T1000 (cell line): ENCODE data around the gene SPINK8.
"Not testable (repeated sequence)": the region's sequence is repeated elsewhere in the genome, so short reads cannot be mapped to it uniquely, and the experiment has no call there.

Experiments used
- DNase-seq: peaks from one replicate; lab custom pipeline; 2025; ENCODE audit warnings: mixed read lengths; lab: John Stamatoyannopoulos, UW

SPINK8 gene

DNA sequence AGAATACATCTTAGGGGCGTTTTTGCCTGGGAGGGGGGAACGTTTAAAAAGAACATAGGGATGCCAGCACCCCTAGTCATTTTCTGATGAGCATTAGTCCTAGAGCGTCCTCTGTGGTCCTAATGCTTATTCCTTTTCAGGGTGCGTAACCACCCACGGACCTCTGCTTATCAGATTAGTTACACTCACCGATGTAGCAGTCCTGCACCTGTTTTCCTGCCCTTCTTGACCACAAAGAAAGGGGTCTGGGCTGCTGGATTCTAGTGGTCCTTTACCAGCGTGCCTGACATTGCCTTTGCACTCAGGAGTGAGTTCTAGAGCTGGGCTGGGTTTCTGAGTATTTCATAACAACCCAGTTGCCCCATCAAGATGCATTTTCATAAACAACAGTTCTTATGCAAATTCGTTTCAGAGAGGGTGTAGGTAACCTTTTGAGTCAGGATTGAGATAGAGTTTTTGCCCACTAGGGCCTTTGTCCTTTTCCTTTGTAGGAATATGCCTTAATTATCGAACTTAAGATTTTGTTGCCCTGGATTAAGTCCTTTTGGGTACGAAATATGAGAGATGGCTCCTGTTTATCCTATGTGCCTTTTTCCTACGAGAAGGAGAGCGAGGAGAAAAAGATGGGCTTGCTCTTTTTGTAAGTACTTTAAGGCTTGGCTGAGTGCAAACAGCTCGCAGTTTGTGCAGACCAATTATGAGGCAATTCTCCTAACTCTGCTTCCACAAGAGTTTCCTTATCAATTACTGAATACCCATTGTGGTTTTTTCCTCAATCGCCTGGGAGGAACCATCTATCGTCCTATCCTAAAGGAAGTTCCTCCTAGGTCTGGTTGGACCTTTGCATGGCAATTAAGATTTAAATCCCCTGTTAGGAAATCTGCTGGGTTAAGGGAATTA, at the start of gene SPINK8:
Gene SPINK8 (minus strand): TSS at position 316 of the 900 bp plus-strand sequence. CDS start 5,320 bp downstream, outside the sequence.
- not testable (repeated sequence) for DNase-seq

DNA sequence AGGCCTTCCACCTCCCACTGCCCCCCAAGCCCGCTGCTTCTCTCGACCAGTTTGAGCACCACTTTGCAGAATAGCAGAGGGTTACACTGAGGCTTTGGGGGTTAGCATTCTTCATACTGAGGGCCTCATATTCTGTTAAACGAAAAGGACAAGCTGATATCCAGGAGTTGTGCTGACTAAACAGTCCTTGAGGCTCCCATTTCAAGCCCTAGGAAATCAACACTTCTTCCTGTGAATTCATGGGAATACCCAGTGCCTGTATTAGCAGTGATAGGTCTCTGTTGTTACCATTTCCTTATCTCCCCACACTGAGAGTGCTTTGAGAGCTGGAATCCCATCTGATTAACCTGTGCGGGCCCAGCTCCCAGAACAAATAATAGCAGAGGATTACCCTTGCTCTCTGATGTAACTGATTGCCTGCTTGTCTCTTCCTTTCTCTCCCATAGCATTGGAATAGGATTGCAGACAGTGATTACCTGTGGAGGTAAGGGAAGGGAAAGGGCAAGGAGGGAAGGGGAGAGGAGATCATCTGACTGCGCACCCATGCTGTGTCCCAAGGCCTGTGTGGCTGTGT, 39.5 kb upstream of the SPINK8 start:
- no peak for DNase-seq

DNA sequence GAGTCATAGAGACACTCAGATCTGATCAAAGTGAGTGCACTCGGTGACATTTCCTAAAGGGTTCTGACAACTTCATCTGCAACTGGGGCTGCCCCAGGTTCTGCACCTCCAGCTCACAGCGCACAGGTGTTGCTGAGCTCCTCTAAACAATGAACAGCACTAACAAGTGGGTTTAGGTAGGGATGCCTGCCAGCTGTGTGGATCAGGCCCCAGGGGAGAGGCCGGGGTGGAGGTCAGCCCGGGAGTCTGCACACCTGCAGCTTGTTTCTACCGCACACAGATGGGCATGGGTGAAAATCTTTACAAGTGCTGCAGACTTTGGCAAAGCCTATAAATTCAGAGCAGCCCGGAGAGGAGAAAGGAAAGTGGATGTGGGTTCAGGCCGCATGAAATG, 38.9 kb upstream of the SPINK8 start:
- DNase-seq, result no peak

DNA sequence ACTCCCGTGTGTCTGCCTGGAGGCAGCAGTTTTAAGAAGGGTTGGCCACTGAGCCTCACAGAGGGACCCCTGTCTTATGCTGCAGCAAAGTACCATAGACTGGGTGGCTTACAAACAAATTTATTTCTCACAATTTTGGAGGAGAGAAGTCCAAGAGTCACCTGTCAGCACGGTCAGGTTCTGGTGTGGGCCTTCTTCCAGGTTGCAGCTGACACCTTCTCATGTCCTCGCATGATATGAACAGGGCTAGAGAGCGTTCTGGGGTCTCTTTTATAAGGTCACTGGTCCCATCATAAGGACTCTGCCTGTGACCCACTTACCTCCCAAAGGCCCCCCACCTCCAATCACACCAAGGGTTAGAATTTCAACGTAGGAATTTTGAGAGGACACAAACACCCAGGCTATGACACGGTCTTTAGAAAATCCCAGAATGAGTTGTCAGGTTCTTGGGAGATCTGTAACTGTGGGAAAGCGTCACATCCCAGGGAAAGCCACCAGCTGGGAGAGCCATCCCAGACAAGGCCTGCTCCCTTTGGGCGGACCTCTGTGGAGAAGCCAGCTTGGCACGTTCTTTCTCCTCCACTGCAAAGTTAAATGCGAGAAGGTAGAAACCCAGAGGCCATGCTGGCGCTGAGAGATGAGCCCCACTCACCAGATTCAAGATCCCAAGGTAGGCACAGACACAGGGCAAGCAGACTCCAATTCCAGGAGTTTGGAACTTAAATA, 38.4 kb upstream of the SPINK8 start, which contains the start of gene FBXW12:
Gene FBXW12 (plus strand): TSS at position 569 of the 726 bp plus-strand sequence. CDS start 549 bp downstream, outside the sequence.
- DNase-seq, result no peak

DNA sequence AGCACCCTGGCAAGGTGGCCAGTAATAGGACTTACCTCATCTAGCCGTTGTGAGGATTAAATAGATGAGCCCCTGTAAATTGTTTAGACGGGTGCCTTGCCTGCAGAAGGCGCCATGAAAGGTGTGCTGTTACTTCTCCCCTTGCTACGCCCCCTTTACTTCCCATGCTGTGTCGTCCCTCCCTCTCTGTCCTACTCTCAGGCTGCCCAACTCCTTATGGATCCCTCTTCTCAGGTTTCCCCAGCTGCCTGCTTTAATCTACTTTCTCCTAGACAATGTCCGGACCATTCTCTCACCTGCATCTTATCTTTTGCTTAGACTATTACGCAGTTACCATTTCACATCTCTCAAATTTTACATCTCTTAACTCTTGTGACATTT, 36.9 kb upstream of the SPINK8 start:
- no peak for DNase-seq

DNA sequence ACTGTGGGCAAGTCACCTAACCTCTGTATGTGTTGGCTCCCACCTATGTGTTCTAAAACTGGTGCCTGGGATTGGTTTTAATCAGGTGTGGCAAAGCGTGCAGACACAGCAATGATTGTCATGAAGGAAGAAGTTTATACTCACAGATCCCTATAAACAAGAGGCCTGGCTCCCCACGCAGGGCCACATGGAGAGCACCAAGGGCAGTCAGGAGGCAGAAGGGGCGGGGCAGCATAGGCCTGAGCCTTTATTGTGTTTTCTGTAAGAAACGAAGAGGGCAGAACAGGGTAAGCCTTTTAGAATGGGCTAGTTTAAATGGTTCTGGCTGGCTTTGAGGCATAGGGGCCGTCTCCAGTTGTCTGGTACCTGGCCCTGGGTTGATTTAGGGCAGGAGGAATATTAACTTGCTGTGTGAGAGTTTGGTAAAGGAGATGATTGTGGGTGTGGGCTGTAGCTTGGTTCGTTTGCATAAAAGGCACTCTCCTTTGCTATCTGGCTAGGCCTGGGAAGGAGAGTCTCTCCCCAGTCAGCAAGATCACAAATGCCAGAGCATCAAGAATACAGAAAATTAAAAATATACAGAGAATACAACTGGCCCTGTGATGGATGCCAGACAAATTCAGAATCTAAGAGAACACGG, 36.4 kb upstream of the SPINK8 start:
- no peak for DNase-seq

DNA sequence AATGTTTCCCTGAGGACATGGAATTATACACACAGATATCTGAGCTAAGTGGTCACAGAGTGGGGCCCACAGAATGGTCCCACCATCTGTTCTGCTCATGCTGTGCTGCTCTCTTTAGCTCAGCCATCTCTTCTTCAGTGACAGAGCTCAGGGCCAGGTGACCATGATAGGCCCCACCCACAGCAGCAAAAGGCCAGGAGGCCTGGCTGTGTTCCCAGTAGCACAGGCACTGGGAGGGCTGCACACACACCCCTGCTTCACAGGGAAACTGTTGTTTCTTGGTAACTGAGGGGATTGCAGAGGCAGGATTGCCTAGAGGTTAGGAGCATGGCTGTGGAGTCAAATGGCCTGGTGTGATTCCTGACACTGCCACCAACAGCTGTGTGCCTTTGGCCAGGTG, 33.7 kb upstream of the SPINK8 start:
- no peak for DNase-seq

DNA sequence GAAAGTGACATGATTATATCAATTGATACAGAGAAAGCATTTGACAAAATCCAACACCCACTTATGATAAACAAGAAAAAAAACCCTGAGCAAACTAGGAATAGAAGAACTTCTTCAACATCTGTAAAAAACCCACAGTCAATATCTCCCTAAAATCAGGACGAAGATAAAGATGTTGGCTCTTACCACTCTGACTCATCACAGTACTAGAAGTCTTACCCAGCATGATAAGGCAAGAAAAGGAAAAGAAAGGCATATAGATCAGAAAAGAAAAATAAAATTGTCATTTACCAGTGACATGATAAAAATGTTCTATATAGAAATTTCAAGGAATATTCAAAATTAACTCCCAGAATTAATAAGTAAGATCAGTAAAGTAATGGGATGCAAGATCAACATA, 31.4 kb upstream of the SPINK8 start:
- DNase-seq, result no peak

DNA sequence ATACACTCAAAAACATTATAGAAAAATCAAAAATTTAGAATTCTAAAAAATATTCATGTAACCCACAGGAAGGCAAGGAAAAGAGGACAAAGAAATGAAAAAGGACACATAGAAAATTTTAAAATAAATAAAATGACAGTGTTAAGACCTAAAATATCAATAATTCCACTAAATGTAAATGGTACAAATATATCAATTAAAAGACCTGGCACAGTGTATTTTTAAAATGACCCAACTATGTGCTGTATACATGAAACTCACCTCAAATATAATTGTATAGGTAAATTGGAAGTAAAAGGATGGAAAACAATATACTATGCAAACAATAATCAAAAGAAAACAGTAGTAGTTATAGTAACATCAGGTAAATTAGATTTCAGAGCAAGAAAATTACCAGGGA, 28.5 kb upstream of the SPINK8 start:
- no peak for DNase-seq

DNA sequence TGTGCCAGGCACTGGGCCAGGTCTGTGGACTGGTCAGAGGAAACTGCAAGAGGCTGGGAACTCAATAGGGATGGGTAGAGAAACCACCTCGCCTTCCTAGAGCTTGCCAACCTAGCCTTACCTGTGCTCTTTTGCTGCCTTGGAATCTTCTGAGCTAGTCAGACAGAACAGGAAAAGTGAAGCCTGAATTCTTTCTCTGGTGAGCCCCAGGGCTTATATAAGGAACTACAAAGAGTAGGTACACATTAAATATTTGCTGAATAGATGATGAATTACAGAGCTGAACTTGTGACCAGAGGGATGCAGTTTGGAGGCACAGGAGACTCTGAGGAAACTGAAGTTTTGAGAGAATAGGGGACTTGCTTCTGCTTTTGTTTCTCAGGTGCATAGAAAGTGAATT, 23.0 kb upstream of the SPINK8 start:
- no peak for DNase-seq

DNA sequence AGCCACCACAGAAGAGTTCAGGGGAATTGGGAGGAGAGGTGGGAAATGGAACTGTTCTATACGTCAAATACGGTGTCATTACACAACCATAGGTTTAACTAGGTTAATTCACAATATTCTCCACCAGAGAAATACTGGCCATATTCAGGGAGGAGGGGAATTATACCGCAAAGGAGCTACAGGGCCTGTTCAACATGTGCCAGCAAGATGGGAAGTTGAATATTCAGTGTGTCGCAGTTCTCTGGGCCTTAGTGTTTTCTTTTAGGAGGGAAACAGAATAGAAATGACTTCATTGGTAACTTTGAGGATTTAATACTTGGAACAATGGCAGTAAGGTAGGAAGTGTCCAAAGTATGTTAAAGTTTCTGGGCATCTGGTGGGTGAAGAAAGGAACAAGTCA, 20.5 kb upstream of the SPINK8 start:
- no peak for DNase-seq

DNA sequence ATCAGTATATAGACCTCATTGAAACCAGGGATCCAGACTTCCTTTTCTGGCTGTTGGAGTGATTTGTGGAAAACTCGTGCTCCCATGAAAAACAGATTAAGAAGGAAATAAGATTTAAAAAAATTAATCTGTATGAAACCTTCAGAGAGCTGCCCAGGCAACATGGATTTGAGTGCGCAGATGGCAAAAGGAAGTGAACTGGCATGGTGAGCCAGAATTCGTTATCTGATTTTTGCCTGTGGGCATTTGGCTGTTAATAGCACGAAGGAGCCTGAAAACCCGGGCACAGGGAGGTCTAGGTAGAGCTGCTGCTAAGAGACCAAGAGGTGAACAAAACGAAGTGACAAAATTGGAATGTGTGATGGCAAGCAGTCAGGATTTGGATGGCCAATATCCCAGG, 19.1 kb upstream of the SPINK8 start:
- DNase-seq, result no peak

DNA sequence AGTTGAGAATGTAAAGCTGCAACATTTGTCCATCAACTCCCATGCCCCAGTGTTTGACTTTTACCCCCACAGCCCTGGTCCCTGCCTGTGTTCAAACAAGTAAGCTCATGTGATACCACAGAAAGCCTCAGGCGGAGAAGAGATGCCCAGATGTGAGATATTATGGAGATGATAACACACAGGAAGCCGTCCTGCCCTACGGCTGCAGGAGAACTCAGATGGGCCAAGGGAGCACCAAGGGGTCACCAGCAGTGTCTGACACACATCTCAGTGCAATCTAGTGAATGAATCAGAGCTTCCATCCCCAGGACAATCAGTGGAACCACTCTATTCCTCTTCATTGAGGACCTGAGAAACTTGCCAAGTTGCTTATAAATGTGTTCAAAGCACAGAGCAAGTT, 14.0 kb upstream of the SPINK8 start:
- DNase-seq, result no peak

DNA sequence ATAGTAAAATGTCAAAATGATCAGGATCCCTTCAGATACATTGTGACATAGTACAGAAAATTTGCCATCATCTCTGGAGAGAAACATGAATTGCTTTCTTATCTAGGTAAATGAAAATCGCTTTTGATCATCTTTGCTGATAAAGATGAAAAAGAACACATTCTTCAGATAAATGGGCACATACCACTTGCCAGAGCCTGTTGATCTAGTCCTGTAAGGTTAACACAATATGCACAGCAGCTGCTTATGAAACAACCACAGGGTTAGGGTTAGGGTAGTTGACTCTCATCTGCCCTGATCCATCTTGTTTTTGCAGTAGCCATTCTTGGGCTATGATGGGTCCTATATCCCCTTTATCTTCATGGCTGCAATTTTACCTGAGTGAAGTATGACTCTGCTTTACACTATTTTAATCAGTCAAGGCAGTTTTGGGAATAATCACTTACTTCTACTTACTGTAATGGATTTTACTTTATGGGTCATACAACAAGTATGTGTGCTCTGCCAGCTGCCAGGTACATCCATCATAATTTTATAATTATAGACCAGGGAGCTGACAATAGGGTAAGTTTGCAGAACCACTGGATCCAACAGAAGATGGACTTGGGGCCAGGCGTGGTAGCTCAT, 12.6 kb upstream of the SPINK8 start:
- DNase-seq, result no peak

DNA sequence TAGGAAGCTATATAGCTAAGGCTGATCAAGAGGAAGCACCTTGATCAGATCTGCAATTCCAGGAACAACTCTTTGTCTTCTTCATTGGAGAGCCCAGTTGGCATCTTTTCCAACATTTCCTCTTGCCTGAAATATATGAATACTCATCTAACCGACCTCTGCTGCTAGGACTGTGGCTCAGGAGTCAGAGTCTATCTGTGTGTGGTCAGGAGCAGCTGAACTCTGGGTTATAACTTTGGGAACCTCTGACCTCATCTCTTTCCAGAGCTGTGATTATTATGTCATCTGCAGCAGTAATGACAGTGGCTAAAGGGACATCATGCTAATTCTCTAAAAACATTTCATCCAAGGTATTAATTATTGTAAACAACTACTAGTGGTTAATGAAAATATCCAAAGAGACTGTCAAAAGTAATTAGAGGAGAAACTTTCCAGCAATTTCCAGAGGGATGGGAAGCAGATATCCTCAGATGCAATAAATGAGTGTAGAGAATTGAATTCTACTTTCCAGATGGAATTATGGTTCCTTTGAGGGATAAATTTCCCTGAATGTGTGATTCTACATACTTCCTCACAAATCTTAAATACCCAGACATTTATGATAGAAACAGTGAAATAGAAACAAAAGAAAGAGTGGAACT, 11.5 kb upstream of the SPINK8 start:
- DNase-seq, result no peak

DNA sequence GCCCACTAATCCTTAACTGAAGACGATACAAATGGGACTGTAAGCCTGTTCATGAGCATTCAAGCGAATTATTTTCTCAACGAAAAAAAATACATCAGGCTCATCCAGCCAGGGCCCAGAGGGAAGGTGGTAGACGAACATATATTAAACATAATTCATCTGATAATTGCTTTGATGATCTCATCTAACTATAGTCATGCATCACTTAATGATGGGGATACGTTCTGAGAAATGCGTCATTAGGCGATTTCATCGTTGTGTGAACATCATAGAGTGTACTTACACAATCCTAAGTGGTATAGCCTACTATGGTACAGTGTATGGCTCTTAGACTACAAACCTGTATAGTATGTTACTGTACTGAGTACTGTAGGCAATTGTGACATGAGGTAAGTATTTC, 10.0 kb upstream of the SPINK8 start:
- DNase-seq, result no peak

DNA sequence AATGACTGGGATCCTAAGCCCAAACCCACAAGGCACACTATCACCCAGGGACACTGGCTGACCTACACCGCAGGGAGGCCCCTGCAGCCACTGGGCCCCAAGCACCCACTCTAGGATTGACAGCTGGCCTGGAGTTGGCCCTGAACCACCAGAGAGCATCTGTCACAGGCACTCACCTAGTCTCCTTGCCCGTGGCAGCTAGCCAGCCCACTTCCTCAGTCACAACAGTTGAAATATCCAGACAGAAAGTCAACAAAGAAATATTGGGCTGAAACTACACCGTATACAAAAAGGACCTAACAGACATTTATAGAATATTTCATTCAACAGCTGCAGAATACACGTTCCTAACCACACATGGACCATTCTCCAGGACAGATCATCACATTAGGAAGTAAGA, 5.2 kb upstream of the SPINK8 start:
- no peak for DNase-seq

DNA sequence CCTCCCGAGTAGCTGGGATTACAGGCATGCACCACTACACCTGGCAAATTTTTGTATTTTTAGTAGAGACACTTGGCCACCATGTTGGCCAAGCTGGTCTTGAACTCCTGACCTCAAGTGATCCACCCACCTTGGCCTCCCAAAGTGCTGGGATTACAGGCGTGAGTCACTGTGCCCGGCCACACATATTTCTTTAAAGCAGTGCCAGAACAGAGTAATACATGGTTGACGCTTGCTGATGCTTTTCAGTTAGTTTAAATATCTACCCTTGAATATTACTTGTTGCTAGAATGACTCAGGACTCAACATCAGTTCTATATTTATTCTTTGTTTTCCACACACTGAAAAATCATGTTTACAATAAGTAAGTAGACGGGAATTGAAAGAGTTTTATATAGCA, 4.1 kb upstream of the SPINK8 start:
- not testable (repeated sequence) for DNase-seq

DNA sequence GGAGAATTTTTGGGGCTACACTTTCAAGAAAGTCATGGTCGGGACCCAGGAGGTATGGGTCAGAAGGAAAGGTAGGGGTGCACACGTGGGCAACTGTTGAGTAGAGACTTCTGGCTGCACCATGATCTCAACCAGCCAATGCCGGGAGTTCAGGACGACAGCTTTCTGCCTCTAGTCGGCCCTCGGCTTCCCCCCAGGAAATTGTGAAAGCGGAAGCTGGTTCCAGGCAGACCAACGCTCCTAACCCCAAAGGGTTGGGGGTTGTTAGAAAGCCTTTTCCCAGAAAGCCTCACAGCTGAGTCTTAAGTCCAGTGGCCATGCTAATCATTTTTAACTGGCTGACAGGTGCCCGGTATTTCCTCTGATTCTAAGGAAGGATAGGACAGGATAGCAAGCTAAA, 1.8 kb upstream of the SPINK8 start:
- not testable (repeated sequence) for DNase-seq

DNA sequence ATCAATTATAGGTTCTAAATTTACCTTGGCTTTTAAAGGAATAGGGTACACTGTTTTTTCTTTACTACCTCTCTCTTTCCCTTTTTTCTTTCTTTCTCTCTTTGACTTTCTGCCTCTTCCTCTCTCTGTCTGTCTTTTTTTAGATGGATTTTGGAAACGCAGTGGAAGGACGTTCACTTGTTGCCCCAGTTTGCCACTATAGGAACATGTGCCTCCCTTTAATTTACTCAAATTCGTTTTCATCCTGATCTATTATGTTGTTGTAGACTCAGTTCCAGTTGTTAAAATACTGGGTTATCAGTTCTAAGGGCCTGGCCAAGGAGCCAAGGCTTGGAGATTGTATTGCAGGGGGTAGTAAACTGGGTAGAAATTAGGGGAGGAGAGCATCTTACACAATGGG, 1.1 kb upstream of the SPINK8 start:
- DNase-seq, result no peak

DNA sequence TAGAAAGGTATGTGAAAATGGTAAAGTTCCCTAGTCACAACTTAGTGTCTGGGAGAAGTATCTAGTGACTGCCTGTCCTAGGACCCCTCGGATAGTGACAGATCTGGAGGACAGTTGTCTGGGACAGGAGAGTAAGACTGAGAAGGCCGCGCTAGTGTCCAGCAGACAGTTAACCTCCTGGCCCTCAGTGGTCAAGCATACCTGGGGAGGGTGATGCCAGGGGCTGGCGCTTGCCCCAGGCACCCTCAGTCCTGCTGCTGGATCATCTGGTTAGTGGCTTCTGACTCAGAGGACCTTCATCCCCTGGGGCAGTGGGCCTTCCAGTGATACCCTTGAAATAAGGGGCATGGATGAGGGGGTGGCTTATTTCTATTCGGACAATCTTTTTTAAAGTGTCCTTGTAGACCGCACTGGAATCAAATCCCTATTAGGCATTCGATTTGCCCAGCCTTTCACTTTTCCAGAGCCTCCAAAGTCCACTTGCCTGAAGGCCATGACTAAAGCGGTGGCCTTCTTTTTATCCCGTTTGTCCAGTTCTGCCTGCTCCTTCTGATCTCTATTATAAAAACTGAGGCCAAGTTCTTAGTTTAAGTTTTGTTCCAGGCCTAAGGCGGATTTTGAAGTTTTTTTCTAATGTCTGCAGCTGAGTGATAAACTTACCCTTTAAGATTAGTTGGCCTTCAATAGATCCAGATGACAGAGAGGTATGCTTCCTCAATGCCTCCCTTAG, 1.6 kb downstream of the SPINK8 start:
- DNase-seq, result not testable (repeated sequence)
